ENCODE data around the gene SCARF1.

- no peak for TF ChIP-seq RAD21 (conservative IDR thresholded peaks at IDR 0.05)
- no peak for TF ChIP-seq CTCF (IDR thresholded peaks at IDR 0.05; ENCODE audit: poor library complexity, severe bottlenecking)
- TF ChIP-seq EZH2 (IDR thresholded peaks at IDR 0.05; ENCODE audit: borderline replicate concordance, insufficient read depth, low read length, poor library complexity, severe bottlenecking): no peak
- TF ChIP-seq TAF1 (IDR thresholded peaks at IDR 0.05; ENCODE audit: low read depth): no peak
- TF ChIP-seq MXI1 (conservative IDR thresholded peaks at IDR 0.05; ENCODE audit: poor library complexity, severe bottlenecking): no peak
- no peak for TF ChIP-seq REST (IDR thresholded peaks at IDR 0.05; ENCODE audit: borderline replicate concordance)
Observed at GRCh38 chr17:1623057-1623630, 22.4 kb downstream of the SCARF1 start.

All from neural cell (in vitro differentiated cells).